Measurements from ENCODE around the gene IFNLR1.
A peak's percentile ranks its signal among the peaks of the same experiment; 100 is the strongest.

The IFNLR1 gene

DNA sequence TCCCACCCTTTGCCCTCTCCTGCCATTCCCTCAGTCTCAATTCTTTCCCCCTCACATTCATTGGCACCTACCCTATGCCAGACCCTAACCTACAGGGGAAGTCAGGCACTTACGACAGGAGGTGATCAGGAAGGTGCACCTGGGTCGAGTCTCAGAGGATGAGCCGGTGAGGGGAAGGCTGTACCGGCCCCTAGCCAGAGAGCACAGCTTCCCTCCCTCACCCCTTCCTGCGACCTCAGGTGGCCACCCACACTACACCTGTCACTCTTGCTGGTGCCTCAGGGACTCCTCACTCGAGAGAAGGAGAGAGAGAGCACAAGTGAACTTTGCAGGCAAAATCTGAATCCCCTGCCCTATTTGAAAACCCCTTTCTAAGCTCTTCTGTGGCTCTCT is 73.5 kb downstream of the IFNLR1 start:
- TF ChIP-seq, protein P1, sequence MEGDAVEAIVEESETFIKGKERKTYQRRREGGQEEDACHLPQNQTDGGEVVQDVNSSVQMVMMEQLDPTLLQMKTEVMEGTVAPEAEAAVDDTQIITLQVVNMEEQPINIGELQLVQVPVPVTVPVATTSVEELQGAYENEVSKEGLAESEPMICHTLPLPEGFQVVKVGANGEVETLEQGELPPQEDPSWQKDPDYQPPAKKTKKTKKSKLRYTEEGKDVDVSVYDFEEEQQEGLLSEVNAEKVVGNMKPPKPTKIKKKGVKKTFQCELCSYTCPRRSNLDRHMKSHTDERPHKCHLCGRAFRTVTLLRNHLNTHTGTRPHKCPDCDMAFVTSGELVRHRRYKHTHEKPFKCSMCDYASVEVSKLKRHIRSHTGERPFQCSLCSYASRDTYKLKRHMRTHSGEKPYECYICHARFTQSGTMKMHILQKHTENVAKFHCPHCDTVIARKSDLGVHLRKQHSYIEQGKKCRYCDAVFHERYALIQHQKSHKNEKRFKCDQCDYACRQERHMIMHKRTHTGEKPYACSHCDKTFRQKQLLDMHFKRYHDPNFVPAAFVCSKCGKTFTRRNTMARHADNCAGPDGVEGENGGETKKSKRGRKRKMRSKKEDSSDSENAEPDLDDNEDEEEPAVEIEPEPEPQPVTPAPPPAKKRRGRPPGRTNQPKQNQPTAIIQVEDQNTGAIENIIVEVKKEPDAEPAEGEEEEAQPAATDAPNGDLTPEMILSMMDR (conservative IDR thresholded peaks at IDR 0.05): no peak
- H3K27ac ChIP-seq: no peak overlapping the region

DNA sequence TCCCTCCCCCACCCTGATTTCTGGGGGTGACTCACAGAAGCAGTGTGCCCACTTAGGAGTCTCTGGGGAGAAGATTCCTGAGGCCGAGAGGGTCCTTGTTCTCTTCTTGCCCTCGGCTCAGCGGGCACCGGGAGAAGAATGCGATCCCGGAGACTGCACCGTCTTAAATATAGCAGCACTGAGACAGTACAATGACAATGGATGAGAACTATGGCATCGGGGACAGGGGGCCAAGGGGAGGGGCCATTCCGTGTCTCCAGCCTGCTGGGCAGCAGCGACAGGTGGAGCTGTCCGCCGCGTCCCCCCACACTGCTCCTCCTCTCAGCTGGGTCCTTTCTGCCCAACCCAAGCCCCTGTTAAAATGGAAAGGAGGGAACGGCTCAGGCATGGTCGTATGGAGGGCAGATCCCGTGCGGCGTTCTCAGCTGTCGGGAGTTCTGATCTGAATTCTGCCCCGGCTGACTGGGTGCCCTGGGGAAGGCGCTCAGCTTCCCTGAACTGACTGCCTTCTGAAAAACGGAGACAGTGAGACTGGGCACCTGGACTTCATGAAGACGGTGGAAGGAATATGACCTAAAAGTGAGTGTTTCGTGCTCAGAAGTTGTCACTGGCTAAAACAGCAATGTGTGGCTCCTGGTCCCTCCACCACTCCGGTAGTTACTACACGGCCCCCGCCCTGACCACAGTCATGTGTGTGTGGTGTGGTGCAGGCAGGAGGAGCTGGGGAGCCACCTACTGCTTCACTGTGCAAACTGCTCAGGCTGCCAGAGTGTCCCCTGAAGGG is 74.9 kb downstream of the IFNLR1 start, which contains the start of gene MYOM3:
Gene MYOM3, minus strand, starts transcription at position 140 of the 784 bp plus-strand sequence. CDS start 3,499 bp downstream, outside the sequence.
- TF ChIP-seq, protein P1 (conservative IDR thresholded peaks at IDR 0.05): peak; percentile 74
- no peak within 1 kb of the TSS for H3K27ac ChIP-seq

DNA sequence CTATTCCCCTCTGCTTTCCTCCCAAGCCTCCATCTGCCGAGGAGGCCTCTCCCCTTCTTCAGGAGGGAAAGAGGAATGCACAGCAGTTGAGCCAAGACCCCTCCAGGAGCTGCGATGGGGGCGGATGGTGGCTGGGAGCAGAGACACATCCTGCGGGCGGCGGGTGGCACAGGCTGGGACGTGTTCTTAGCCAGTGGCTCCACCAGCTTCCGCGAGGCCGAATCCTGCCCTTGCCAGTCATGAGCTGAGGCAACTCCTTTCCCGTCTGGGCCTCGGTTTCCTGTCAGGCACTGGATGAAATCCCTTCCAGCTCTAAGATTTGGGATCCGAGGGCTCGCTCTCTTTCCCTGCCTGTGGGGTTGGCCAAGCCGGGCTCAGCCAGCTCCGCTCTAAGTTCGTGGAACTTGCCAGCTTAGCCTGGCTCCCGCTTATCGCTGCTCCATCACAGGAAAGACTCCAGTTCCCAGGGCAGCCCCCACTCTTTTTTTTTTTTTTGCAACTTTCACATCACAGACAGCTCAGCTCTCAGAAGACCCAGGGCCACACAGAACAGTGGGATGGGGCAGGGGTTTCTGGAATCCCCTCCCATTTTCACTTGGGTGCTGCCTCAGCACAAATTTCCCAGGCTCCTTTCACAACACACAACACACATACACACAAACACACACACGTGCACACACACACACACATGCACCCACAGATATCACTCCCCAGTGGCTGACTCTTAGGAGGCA is 75.7 kb downstream of the IFNLR1 start:
- TF ChIP-seq, protein P1 (conservative IDR thresholded peaks at IDR 0.05): no peak
- H3K27ac ChIP-seq: no peak overlapping the region

DNA sequence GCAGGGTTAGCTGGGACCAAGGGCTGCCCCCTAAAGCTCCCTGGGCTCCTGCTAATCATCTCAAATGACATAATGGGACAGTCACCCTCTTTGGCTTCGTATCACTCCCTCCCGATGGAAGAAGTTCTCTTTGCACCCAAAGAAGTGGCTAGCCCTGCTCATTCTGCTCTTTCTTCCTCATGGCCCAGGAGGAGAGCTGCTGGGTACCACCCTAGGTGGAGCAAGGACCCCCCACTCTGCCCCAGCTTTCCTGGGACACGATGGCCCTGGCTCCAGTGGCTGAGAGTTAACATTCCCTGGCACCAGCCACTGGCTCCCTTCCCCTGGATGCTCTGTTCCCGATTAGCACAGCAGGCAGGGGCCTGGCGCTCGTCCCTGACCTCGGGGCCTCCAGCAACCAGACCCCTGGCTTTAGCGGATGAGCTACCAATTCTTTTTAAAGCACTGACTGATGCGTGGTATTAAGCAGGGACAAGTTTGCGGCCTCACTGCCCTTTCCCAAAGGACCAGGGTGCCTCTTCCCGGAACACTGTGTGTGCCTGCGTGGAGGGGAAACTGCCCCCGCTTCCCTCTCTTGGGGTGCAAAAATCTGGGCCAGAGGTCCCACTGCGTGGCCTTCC is 76.3 kb downstream of the IFNLR1 start:
- H3K27ac ChIP-seq: no peak overlapping the region
- TF ChIP-seq, protein P1 (conservative IDR thresholded peaks at IDR 0.05): no peak

DNA sequence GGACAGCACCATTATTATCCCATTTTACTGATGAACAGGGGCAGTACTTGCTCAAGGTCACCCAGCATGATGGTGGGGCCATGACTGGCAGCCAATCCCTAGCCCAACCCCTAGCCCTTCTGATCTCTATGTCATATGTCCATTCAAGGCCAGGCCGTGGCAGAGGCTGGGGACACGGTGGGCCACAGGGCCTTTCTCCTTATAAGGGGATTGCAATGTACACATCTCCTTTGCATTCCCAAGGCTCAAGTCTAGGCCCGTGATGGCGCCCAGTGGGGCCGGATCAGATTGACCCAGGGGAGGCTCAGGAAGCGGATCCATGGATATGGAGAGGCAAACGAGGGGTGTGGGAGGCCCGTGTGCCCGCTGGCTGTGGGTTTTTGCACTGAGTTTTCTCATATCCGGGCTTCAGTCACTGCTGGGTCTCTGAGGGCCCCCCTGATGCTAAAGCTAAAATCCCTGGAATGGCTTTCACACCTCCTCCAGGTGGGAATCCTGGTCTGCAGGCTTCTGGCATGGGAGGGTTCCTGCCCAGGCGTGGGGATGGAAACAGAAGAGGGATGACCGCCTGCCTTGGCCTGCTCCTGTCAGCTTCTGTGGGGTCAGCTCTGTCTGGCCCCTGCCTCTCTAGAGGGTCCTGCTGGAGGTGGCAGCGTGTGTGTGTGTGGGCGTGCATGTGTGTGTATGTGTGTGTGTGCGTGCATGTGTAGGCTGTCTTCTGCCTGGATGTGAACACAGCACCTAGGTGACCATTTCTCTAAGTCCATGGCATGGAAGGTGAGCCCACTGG is 77.2 kb downstream of the IFNLR1 start:
- no peak overlapping the region for H3K27ac ChIP-seq
- TF ChIP-seq, protein P1 (conservative IDR thresholded peaks at IDR 0.05): no peak

DNA sequence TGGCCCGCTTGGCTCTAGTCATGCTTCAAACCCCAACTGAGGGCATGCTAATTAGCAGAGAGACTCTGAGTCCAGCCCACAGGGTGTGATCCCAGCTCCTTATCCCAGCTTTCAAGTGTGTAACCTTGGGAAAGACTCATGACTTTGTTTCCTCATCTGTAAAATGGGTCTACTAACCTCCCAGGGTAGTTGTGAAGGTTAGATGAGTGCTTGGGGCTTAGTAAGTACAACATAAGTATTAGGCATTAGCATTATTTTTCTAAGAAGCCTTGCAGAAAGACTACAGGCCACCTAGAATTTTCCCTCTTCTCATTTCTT is 78.0 kb downstream of the IFNLR1 start:
- TF ChIP-seq, protein P1 (conservative IDR thresholded peaks at IDR 0.05): no peak
- H3K27ac ChIP-seq: no peak overlapping the region

Data from VCaP (cell line).